H9 (cell line): ENCODE results near the gene TXNDC11. TPM values are rescaled to one million over a fixed set of nuclear protein-coding genes. Genes with fewer than 3 reads are reported as not detected.

Experiments
- DNase-seq: peaks from one replicate; pipeline ENCODE4 v3.0.0-alpha.2; 2017
- H2AFZ ChIP-seq: one replicate; pipeline ENCODE4 v1.6.1; 2013; ENCODE audit warnings: mild to moderate bottlenecking, low read length, control low read depth, moderate library complexity
- H2AK5ac ChIP-seq: 2 replicates; pipeline ENCODE4 v1.6.1; 2013; ENCODE audit warnings: low read length, control low read depth, mixed read lengths; ENCODE audit not compliant: insufficient read length
- H2BK120ac ChIP-seq: one replicate; pipeline ENCODE4 v1.6.1; 2013; ENCODE audit warnings: low read depth, mild to moderate bottlenecking, low read length, control low read depth, inconsistent platforms; ENCODE audit not compliant: poor library complexity, severe bottlenecking
- H2BK12ac ChIP-seq: 2 replicates; pipeline ENCODE4 v1.6.1; 2013; ENCODE audit warnings: low read length, control low read depth, mixed read lengths, low read depth; ENCODE audit not compliant: insufficient read length
- H2BK15ac ChIP-seq: 2 replicates; pipeline ENCODE4 v1.6.1; 2013; ENCODE audit warnings: low read depth, low read length, control low read depth
- H2BK20ac ChIP-seq: one replicate; pipeline ENCODE4 v1.6.1; 2013; ENCODE audit warnings: low read depth, mild to moderate bottlenecking, low read length, control low read depth, inconsistent platforms; ENCODE audit not compliant: poor library complexity, severe bottlenecking
- H2BK5ac ChIP-seq: 2 replicates; pipeline ENCODE4 v1.6.1; 2013; ENCODE audit warnings: low read length, control low read depth, mixed read lengths; ENCODE audit not compliant: insufficient read length
- H3K14ac ChIP-seq: 2 replicates; pipeline ENCODE4 v1.6.1; 2013; ENCODE audit warnings: low read length, control low read depth; ENCODE audit not compliant: insufficient read depth
- H3K18ac ChIP-seq: 2 replicates; pipeline ENCODE4 v1.6.1; 2013; ENCODE audit warnings: low read depth, mild to moderate bottlenecking, mixed read lengths, low read length, control low read depth; ENCODE audit not compliant: insufficient read length
- H3K23ac ChIP-seq: 2 replicates; pipeline ENCODE4 v1.6.1; 2013; ENCODE audit warnings: low read length, control low read depth, mixed read lengths, low read depth; ENCODE audit not compliant: insufficient read length
- H3K23me2 ChIP-seq: 2 replicates; pipeline ENCODE4 v1.6.1; 2013; ENCODE audit warnings: low read depth, mild to moderate bottlenecking, mixed read lengths, low read length, control low read depth; ENCODE audit not compliant: insufficient read length, poor library complexity, severe bottlenecking
- H3K27ac ChIP-seq: 2 replicates; pipeline ENCODE4 v1.5.1; 2013; ENCODE audit warnings: low read length, control low read depth, mixed read lengths, low read depth; ENCODE audit not compliant: insufficient read length
- H3K27me3 ChIP-seq: 2 replicates; pipeline ENCODE4 v1.6.1; 2013; ENCODE audit warnings: low read length, control low read depth, inconsistent platforms; ENCODE audit not compliant: insufficient read depth
- H3K4ac ChIP-seq: 2 replicates; pipeline ENCODE4 v1.6.1; 2013; ENCODE audit warnings: low read depth, mild to moderate bottlenecking, control low read depth, inconsistent platforms, low read length, moderate library complexity
- H3K4me1 ChIP-seq: 2 replicates; pipeline ENCODE4 v1.6.1; 2013; ENCODE audit warnings: low read length, control low read depth, inconsistent platforms; ENCODE audit not compliant: insufficient read depth
- H3K4me2 ChIP-seq: 2 replicates; pipeline ENCODE4 v1.6.1; 2013; ENCODE audit warnings: low read length, control low read depth, mixed read lengths; ENCODE audit not compliant: insufficient read length, insufficient read depth
- H3K56ac ChIP-seq: 2 replicates; pipeline ENCODE4 v1.6.1; 2013; ENCODE audit warnings: low read depth, mild to moderate bottlenecking, mixed read lengths, low read length, control low read depth; ENCODE audit not compliant: insufficient read length
- H3K79me1 ChIP-seq: 2 replicates; pipeline ENCODE4 v1.6.1; 2013; ENCODE audit warnings: low read depth, mild to moderate bottlenecking, moderate library complexity, low read length, control low read depth, inconsistent platforms; ENCODE audit not compliant: insufficient read depth, poor library complexity, severe bottlenecking
- H3K79me2 ChIP-seq: 2 replicates; pipeline ENCODE4 v1.6.1; 2013; ENCODE audit warnings: low read length, control low read depth, inconsistent platforms; ENCODE audit not compliant: insufficient read depth
- H3K9ac ChIP-seq: 2 replicates; pipeline ENCODE4 v1.6.1; 2013; ENCODE audit warnings: low read length, control low read depth, mixed read lengths; ENCODE audit not compliant: insufficient read length; ENCODE audit errors: extremely low read depth
- H3K9me3 ChIP-seq: one replicate; pipeline ENCODE4 v1.6.1; 2013; ENCODE audit warnings: low read depth, low read length, inconsistent platforms; ENCODE audit not compliant: control insufficient read depth
- H3T11ph ChIP-seq: one replicate; pipeline ENCODE4 v1.6.1; 2013; ENCODE audit warnings: mild to moderate bottlenecking, low read length, control low read depth, inconsistent platforms
- H4K20me1 ChIP-seq: one replicate; pipeline ENCODE4 v1.6.1; 2013; ENCODE audit not compliant: control insufficient read depth, insufficient read length, insufficient read depth
- H4K5ac ChIP-seq: 2 replicates; pipeline ENCODE4 v1.6.1; 2013; ENCODE audit warnings: low read depth, mild to moderate bottlenecking, mixed read lengths, low read length, control low read depth; ENCODE audit not compliant: insufficient read length
- H4K8ac ChIP-seq: replicated peaks from 2 replicates; pipeline ENCODE4 v1.6.1; 2013; ENCODE audit warnings: low read length, control low read depth, mixed read lengths, low read depth; ENCODE audit not compliant: insufficient read length
- H4K91ac ChIP-seq: 2 replicates; pipeline ENCODE4 v1.6.1; 2013; ENCODE audit warnings: low read depth, mild to moderate bottlenecking, moderate library complexity, mixed read lengths, low read length, control low read depth; ENCODE audit not compliant: insufficient read length
- H3K27ac Mint-ChIP-seq, 3 experiments: 2 replicates in 2 of 3; 3 replicates in 1 of 3; pipeline ENCODE4 v1.8.0; 2020 to 2021; ENCODE audit warnings: mixed read lengths in 3 of 3, mild to moderate bottlenecking in 1 of 3, moderate library complexity in 1 of 3
- H3K27me3 Mint-ChIP-seq: 2 replicates; pipeline ENCODE4 v1.8.0; 2021; ENCODE audit warnings: low read depth, mild to moderate bottlenecking, moderate library complexity, mixed read lengths
- H3K36me3 Mint-ChIP-seq, 3 experiments: 2 replicates in 2 of 3; 3 replicates in 1 of 3; pipeline ENCODE4 v1.8.0; 2020 to 2021; ENCODE audit warnings: low read depth in 3 of 3, mixed read lengths in 3 of 3; ENCODE audit not compliant: insufficient read depth in 1 of 3
- H3K4me1 Mint-ChIP-seq, 2 experiments: 2 replicates each; pipeline ENCODE4 v1.8.0; 2020; ENCODE audit warnings: mixed read lengths in 2 of 2
- H3K4me3 Mint-ChIP-seq, 2 experiments: 2 replicates in 1 of 2; 3 replicates in 1 of 2; pipeline ENCODE4 v1.8.0; 2020 to 2021; ENCODE audit warnings: mild to moderate bottlenecking in 2 of 2, mixed read lengths in 2 of 2, moderate library complexity in 1 of 2
- H3K9me3 Mint-ChIP-seq, 2 experiments: 2 replicates in 1 of 2; 3 replicates in 1 of 2; pipeline ENCODE4 v1.8.0; 2020; ENCODE audit warnings: mild to moderate bottlenecking in 2 of 2, mixed read lengths in 2 of 2, moderate library complexity in 1 of 2
- CTCF ChIP-seq: fragments of 200-600 bp; sonication (generic); conservative IDR thresholded peaks from 3 replicates; pipeline ENCODE4 v1.8.0; 2021; ENCODE audit warnings: antibody characterized with exemption, mild to moderate bottlenecking
- WGBS: extraction: QIAGEN DNeasy Blood & Tissue Kit; methylation state at CpG from one replicate; pipeline ENCODE4 v1.1.7; 2013; ENCODE audit warnings: missing lambda C conversion rate, low lambda C conversion rate, mixed read lengths; ENCODE audit not compliant: insufficient read length; ENCODE audit errors: extremely low coverage; 5-methylcytosine and 5-hydroxymethylcytosine counted together
- total RNA-seq: library from RNA; stranded (reverse); gene quantifications from 2 replicates; pipeline ENCODE4 v1.2.1, GENCODE V29; 2021

TXNDC11 gene
- total RNA-seq, 1 experiment from 2014 or later = 12.2 TPM

- Histone ChIP-seq H3K56ac (no peak overlapping the region), H3K4me2 (no peak overlapping the region), H3K23ac (no peak overlapping the region), H3K23me2 (no peaks in the 10 kb centered on the region), H4K8ac (no peak overlapping the region), H2AFZ (no peak overlapping the region), H2BK20ac (no peak overlapping the region), H4K91ac (no peak overlapping the region), H2BK120ac (no peak overlapping the region), H3K27ac (no peak overlapping the region), H2BK5ac (no peak overlapping the region), H4K5ac (no peak overlapping the region), H2BK15ac (no peak overlapping the region), H3K27me3 (no peaks in the 10 kb centered on the region), H2BK12ac (no peak overlapping the region), H3T11ph (no peak overlapping the region), H3K79me2 (no peaks in the 10 kb centered on the region), H3K79me1 (no peaks in the 10 kb centered on the region), H4K20me1 (no peaks in the 10 kb centered on the region), H3K4ac (no peak overlapping the region), H3K18ac (no peak overlapping the region), H2AK5ac (no peak overlapping the region), H3K9me3 (no peaks in the 10 kb centered on the region), H3K14ac (no peak overlapping the region), H3K4me1 (no peaks in the 10 kb centered on the region), H3K9ac (no peak overlapping the region)
- H3K27me3 Mint-ChIP-seq = no peaks in the 10 kb centered on the region
- no peak for DNase-seq
- peaks cover 2 to 53% (median 49%) of the 10 kb centered on the region in 3 experiments; a peak in 5 of 7 replicates for H3K36me3 Mint-ChIP-seq
- H3K27ac Mint-ChIP-seq = no peak overlapping the region
- no CpG with 5 or more reads among the region's 3 CpGs for WGBS
- H3K4me3 Mint-ChIP-seq = no peak overlapping the region
- no peaks in the 10 kb centered on the region for H3K9me3 Mint-ChIP-seq
- H3K4me1 Mint-ChIP-seq = peaks cover 3 to 7% of the 10 kb centered on the region in 2 experiments; a peak in 2 of 4 replicates
- TF ChIP-seq CTCF = no peak
These were observed 8.5 kb downstream of the TXNDC11 start for GRCh38 chr16:11734025-11734652.
